Left lung (tissue), 10 donors: ENCODE results near the gene GSTP1. TPM values are rescaled to one million over a fixed set of nuclear protein-coding genes. Genes with fewer than 3 reads are reported as not detected.
"Not testable (repeated sequence)": the region's sequence is repeated elsewhere in the genome, so short reads cannot be mapped to it uniquely, and the experiment has no call there.

ENCODE experiments used
- ATAC-seq: fragments of 200-7000 bp; cut with Tn5 transposase; one replicate; pipeline ENCODE4 v1.9.1; 2020; ENCODE audit warnings: moderate library complexity
- DNase-seq, 4 donors: peaks; one replicate each; pipeline ENCODE4 v3.0.0-alpha.2; 2013 to 2020
- H3K27ac ChIP-seq, 2 donors: fragments of 200-600 bp; sonication (generic) in 1 of 2; one replicate each; pipeline versions ENCODE4 v1.5.0 to v1.8.0; 2020 to 2021
- H3K27me3 ChIP-seq, 2 donors: fragments of 200-600 bp; sonication (generic) in 1 of 2; one replicate each; pipeline versions ENCODE4 v1.5.0 to v1.8.0; 2020 to 2021
- H3K36me3 ChIP-seq, 2 donors: fragments of 200-600 bp; sonication (generic) in 1 of 2; one replicate each; pipeline versions ENCODE4 v1.5.0 to v1.8.0; 2020 to 2021
- H3K4me1 ChIP-seq, 2 donors: fragments of 200-600 bp; one replicate each; pipeline ENCODE4 v1.8.0; 2021
- H3K4me3 ChIP-seq, 2 donors: fragments of 200-600 bp; sonication (generic) in 1 of 2; one replicate each; pipeline versions ENCODE4 v1.5.0 to v1.8.0; 2020 to 2021; ENCODE audit warnings: mild to moderate bottlenecking in 1 of 2
- H3K9me3 ChIP-seq, 2 donors: fragments of 200-600 bp; sonication (generic) in 1 of 2; one replicate each; pipeline versions ENCODE4 v1.5.0 to v1.8.0; 2020 to 2021
- intact Hi-C, 2 donors: fragments of 100-400 bp; cut with DNase I; formaldehyde crosslinking; loops; one replicate each; pipeline versions ENCODE4 v1.11.2 to v1.14.2; 2022
- polyA plus RNA-seq, 6 donors: library from polyadenylated mRNA; unstranded; fragments of 120-200 nt; gene quantifications; one replicate each; pipeline ENCODE4 v1.2.1, GENCODE V29; 2013; ENCODE audit not compliant: insufficient read length in 6 of 6
- total RNA-seq, 2 donors: library from RNA; stranded (reverse); fragmentation: NEBNext Ultra II Directional; extraction: Animal tissue kit (Norgen Biotek cat#: 25700); gene quantifications; one replicate each; pipeline ENCODE4 v1.2.1, GENCODE V29; 2021
- TF ChIP-seq, protein P1 (sequence below), 2 donors: fragments of 200-600 bp; sonication (generic) in 1 of 2; IDR thresholded peaks; one replicate each; pipeline versions ENCODE4 v1.5.0 to v1.8.0; 2021; ENCODE audit warnings: antibody characterized with exemption in 2 of 2
- donor health status: DM: no; HTN: yes; CAD: no.
- donor health status: DM: no; HTN: no; CAD: no.

GSTP1 gene
- total and polyA plus RNA-seq, 8 donors = 651 to 1,058 (median 749) TPM

DNA sequence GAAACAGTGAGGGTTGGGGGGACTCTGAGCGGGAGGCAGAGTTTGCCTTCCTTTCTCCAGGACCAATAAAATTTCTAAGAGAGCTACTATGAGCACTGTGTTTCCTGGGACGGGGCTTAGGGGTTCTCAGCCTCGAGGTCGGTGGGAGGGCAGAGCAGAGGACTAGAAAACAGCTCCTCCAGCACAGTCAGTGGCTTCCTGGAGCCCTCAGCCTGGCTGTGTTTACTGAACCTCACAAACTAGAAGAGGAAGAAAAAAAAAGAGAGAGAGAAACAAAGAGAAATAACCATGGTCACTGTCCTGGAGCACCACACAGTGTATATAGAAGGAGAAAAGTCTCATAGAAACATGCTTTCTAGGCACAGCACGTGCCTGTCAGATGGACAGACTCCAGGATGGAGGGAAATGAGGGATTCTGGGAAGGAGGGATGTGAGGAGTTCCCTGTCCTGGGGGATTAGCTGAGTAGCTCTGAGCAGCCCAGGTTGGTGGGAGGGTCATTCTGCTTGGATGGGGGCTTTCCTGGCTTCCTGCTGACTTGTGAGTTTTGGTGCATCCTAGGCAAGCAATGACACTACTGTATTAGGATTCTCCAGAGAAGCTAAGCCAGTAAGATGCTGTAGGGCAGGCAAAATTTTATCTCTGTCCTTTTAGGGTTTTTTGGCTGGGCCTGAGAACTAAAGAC, 3.1 kb downstream of the GSTP1 start:
- ATAC-seq = no peak

DNA sequence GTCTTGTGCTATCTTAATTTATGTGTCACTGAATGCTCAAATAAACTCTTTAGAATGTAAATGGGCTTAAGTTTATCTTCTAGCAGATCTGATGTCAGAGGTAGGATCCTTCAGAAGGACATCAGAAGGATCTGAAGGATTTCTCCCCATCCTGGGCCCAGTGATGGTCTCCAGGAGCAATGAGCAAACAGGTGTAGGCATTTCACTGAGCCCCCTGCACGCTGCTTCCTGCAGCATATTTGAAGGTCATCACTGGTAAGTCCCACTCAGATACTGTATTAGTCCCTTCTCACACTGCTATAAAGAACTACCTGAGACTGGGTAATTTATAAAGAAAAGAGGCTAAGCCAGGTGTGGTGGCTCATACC, 4.5 kb downstream of the GSTP1 start:
- TF ChIP-seq, protein P1, sequence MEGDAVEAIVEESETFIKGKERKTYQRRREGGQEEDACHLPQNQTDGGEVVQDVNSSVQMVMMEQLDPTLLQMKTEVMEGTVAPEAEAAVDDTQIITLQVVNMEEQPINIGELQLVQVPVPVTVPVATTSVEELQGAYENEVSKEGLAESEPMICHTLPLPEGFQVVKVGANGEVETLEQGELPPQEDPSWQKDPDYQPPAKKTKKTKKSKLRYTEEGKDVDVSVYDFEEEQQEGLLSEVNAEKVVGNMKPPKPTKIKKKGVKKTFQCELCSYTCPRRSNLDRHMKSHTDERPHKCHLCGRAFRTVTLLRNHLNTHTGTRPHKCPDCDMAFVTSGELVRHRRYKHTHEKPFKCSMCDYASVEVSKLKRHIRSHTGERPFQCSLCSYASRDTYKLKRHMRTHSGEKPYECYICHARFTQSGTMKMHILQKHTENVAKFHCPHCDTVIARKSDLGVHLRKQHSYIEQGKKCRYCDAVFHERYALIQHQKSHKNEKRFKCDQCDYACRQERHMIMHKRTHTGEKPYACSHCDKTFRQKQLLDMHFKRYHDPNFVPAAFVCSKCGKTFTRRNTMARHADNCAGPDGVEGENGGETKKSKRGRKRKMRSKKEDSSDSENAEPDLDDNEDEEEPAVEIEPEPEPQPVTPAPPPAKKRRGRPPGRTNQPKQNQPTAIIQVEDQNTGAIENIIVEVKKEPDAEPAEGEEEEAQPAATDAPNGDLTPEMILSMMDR (IDR thresholded peaks at IDR 0.05) = no peak
- intact Hi-C loops = no loop called here
- Histone ChIP-seq H3K4me3 (no peak overlapping the region), H3K9me3 (no peaks in the 10 kb centered on the region), H3K36me3 (peaks cover 0 to 49% of the 10 kb centered on the region in 2 donors), H3K27ac (peak overlapping the region in 1 of 2 donors; percentile 37), H3K27me3 (no peaks in the 10 kb centered on the region), H3K4me1 (peaks cover 5 to 43% of the 10 kb centered on the region in 2 donors)
- ATAC-seq (no peak), DNase-seq (no peak)

More for the DNA sequence above, 3.1 kb downstream of the GSTP1 start:
- Histone ChIP-seq H3K36me3 (peaks cover 0 to 49% of the 10 kb centered on the region in 2 donors), H3K27me3 (no peaks in the 10 kb centered on the region), H3K4me3 (no peak overlapping the region), H3K9me3 (no peaks in the 10 kb centered on the region), H3K4me1 (peaks cover 12 to 56% of the 10 kb centered on the region in 2 donors), H3K27ac (peak overlapping the region in 1 of 2 donors; percentile 37)
- TF ChIP-seq, protein P1 (IDR thresholded peaks at IDR 0.05) = no peak
- intact Hi-C loops = no loop called here
- DNase-seq = no peak

DNA sequence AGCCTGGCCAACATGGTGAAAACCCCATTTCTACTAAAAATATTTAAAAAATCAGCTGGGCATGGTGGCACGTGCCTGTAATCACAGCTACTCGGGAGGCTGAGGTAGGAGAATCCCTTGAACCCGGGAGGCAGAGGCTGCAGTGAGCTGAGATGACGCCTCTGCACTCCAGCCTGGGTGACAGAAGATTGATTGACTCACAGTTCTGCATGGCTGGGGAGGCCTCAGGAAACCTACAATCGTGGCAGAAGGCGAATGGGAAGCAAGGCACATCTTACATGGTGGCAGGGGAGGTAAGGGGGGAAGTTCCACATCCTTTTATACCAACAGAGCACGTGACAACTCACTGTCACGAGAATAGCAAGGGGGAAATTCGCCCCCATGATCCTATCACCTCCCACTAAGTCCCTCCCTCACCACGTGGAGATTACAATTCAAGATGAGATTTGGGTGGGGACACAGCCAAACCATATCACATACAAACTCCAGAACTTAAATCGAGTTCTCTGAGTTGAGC, 5.3 kb downstream of the GSTP1 start:
- Histone ChIP-seq H3K36me3 (peaks cover 0 to 49% of the 10 kb centered on the region in 2 donors), H3K4me1 (peaks cover 5 to 43% of the 10 kb centered on the region in 2 donors)
- H3K27ac ChIP-seq, H3K4me3 ChIP-seq, H3K9me3 ChIP-seq, H3K27me3 ChIP-seq, DNase-seq, ATAC-seq, intact Hi-C loops: not testable (repeated sequence)

DNA sequence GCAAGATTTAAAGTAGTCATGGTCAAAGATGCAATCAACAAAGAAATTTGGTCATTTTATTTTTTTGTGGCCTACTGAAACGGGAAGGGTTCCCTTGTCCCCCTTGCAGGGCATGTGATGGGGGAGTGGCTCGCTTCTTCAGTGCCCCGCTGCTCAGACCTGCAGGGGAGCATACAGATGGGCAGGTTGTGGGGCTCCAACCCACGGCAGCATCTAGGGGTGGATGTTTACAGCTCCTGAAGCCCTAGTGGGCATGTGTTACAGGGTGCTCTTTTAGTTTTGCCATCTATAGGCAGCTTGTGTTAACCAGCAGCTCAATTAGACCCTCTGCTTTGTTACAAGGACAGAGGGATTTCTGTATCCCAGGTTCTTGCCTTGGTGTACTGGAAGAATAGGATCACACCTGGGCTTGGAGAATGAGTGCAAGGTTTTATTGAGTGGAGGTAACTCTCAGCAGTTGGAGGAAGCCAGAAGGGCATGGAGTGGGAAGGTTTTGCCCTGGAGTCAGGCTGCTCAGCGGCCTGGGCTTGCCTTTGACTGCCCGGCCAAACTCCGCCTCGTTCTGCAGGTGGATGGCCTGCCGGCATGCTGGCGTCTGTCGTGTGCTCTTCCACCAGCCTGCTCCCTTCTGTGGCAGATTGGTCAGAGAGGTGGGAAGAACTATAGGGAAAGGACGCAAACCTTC, 9.4 kb downstream of the GSTP1 start:
- intact Hi-C loops = no loop called here
- Histone ChIP-seq H3K4me3 (no peak overlapping the region), H3K9me3 (no peaks in the 10 kb centered on the region), H3K36me3 (peaks cover 0 to 15% of the 10 kb centered on the region in 2 donors), H3K27me3 (no peaks in the 10 kb centered on the region), H3K27ac (no peak overlapping the region), H3K4me1 (peaks cover 0 to 4% of the 10 kb centered on the region in 2 donors)
- ATAC-seq (no peak), DNase-seq (no peak)
- TF ChIP-seq, protein P1 (IDR thresholded peaks at IDR 0.05) = no peak

DNA sequence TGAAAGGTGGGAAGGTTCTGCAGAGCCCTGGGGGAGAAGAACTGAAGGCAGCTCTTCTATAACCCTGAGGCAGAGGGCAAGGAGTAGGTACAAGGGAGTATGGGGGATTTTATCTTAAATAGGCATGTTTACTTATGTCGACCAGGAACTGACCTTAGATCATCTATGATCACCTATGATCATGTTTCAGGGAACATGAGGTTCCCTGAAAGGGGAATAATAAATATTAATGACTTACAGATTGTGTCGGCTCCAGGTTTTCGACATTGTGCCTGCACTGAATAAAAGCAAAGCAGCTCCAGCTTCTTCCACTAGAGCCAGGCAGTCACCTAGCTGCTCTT, 9.9 kb downstream of the GSTP1 start:
- H3K4me1 ChIP-seq = no peaks in the 10 kb centered on the region
- H3K27ac ChIP-seq = no peak overlapping the region
- no peak for DNase-seq
- no peak overlapping the region for H3K4me3 ChIP-seq
- no peak for ATAC-seq
- intact Hi-C loops = no loop called here
- H3K9me3 ChIP-seq = no peaks in the 10 kb centered on the region
- peaks cover 0 to 10% of the 10 kb centered on the region in 2 donors for H3K36me3 ChIP-seq
- TF ChIP-seq, protein P1 (IDR thresholded peaks at IDR 0.05) = no peak
- H3K27me3 ChIP-seq = no peaks in the 10 kb centered on the region
